GM18519 (cell line): Measurements from ENCODE around the gene CUL7.
"Not testable (repeated sequence)": the region's sequence is repeated elsewhere in the genome, so short reads cannot be mapped to it uniquely, and the experiment has no call there.

Source experiments
- ATAC-seq: cut with Tn5 transposase; IDR thresholded peaks from one replicate; pipeline ENCODE4 v1.9.1; 2021; ENCODE audit warnings: mild to moderate bottlenecking, moderate library complexity; ENCODE audit not compliant: unreplicated experiment, low FRiP score

Gene CUL7

DNA sequence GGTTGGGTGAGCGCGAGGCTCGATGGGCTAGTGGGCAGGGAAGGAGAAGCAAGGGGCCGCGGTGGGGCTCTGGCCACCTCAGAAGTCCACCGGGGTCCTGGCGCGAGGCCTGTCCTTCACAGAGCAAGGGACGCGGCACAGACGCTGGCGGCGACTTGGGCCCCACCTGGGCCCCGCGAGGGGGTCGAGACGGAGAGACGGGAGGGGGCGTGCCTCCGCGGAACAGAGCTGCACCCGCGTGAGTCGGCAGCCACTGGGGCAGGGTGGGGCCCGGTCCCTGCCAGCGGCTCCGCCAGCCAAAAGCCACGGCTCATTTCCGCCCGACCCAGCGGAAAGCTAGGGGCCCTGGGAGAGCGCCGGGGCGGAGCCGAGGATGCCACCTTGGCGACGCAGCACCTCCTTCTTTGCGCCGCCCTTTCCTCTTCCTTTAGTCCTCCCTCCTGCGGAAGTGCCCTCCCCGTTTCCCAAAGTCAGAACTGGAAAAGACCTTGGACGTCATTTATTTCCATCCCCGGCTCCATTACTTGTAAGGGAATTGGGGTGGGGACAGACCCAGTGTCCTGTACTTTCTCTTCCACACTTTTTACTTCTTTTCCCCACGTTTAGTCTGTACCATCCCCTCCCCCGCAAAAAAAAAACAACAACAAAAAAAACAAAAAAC is at the start of gene CUL7:
TSS of gene CUL7 (minus strand) at position 307 of the 661 bp plus-strand sequence. CDS start 1,063 bp downstream, outside the sequence.
- peak; percentile 72 for ATAC-seq

DNA sequence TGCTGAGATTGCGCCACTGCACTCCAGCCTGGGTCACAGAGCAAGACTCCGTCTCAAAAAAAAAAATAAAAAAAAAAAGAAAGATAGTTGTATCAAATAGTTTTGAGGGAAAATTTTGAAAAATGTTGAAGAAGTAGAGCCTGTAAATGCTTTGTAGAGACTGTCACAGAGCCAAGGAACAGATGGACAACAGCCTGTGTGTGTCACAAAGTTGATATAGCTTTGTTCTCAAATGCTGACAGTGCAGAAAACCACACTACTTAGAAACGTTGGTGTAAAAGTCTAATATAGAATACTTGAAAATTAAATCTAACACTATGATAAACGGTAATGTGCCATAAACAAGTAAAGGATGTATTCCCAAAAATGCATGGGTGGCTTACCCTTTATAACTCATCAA is 47.8 kb upstream of the CUL7 start:
- ATAC-seq = no peak

DNA sequence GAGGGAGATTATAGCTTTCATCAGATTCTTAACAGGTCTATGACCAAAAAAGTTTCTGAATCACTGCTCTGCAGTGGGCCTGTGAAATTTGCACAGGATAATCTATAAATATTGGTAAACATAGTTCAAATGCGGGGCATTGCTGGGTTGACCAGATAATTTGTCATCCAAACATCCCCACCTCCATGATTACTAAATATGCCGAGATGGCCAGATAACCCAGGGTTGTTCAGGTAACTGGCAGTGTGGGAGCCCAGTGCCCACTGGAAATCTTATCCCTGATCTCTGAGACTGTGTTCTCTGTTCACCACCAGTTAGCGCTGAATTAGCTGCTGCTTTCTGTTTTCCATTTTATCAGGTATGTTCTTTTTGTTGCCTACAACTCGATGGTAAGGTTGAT is 43.9 kb upstream of the CUL7 start:
- ATAC-seq = no peak

DNA sequence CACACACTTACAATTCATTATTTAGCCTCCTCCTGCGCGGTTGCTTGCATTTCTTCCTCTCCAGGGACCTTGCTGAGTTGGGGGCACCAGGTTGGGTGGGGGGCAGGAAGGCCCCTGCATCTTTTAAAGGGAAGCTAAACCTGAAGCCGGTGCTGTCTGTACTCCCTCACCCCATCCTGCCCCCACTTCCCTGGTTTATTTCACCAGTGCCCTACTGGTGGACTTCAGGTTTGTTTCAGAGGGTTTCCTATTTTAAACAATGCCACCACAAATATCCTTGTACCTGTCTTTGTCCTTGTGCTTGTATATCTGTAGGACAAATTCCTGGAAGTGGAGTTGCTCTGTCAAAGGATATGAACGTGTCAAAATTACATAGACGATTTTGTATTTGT is 43.4 kb upstream of the CUL7 start:
- no peak for ATAC-seq

DNA sequence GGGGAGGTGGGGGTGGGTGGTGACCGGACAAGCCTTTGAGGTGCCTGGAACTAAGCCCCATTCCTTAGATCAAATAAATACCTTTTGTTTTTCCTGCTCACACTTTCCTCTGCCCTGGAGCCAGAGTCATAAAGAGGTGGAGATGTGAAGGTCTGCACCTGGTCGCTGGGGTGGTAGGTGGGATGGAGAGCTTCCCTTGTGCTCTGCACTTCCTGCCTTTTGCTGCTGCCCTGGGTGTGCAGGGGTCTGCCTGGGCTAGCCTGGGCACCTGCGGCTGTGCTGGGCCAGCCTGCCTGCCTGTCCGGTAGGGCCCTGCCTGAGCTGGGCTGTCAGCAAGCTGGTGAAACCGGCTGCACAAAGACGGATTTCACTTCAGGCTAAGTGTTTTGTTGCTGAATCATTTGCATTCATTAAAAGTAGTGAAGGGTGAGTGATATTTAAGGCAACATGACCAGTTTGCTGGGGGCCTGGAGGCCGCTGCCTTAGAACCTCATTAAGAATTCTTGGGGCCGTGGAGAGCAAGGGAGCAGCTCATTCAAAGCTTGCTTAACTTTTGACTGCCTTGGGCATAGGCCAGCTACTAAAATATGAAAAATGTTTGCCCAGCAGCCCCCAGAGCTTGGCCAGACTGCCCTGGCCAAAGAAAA is 42.9 kb upstream of the CUL7 start:
- no peak for ATAC-seq

DNA sequence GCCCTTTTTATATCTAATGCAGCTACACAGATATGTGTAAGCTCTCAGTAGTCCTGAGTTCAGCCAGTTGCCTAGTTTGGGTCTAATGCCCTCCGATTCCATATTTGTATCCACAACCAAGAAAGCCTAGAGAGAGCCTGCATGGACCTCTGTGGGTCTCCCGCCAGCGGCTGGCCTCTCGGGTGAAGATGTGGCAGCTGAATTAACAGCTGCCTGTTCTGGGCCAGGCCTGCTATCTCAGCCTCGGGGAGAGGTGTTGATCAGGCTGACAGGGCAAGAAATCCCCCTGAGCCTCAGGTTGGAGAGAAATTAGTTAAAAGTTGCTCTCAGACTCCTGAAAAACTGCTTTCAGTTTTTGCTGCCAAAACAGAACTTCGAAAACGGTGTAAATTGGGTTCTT is 42.3 kb upstream of the CUL7 start:
- ATAC-seq = no peak

DNA sequence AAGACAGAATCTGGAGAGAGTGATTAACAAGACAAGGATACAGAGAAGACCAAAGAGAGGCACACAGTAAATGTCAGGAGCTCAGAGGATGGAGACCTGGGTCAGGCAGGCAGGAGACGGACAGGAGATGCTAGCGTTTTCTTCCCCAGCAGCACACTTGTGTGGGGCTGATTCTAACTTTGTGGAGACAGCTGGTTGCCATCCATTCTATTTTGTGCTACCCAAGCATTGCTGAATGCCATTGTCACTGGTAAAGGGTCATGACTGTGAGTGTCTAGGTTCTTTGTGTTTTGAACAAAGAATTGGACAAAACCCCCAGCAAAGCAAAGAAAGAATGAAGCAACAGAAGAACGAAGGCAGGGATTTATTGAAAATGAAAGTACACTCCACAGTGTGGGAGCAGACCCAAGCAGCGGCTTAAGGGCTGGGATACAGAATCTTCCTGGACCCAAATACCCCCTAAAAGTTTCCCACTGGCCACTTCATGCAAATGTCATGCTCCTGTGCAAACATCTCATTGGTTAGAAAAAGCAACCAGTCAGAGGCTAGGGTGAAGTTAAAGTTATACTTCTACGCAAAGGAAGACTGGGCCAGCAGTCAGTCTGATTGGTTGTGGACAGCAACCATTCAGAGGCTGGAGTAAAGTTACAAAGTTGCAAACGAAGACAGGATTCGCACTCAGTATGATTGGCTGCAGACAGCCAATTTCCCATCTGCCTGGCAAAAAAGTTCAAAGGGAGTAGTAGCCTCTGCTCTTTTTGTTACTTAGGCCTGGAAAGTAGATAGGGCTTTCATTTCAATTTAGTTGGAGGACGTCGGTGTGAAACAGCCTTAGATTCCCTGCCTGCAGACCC is 40.0 kb upstream of the CUL7 start:
- ATAC-seq = no peak

DNA sequence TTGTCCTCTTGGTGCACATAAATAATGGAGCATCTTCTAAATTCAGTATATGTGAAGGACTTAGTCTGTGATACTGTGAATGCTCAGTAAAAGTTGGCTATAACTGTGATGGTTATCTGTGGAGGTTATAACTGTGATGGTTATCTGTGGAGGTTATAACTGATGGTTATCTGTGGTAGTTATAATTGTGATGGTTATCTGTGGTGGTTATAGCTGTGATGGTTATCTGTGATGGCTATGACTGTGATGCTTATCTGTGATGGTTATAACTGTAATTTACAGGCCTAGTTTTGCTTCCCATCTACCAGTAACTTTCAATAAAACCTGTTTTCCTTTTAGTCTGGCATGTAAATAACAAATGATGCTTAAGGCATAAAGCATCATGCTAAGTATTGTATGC is 39.0 kb upstream of the CUL7 start:
- no peak for ATAC-seq

DNA sequence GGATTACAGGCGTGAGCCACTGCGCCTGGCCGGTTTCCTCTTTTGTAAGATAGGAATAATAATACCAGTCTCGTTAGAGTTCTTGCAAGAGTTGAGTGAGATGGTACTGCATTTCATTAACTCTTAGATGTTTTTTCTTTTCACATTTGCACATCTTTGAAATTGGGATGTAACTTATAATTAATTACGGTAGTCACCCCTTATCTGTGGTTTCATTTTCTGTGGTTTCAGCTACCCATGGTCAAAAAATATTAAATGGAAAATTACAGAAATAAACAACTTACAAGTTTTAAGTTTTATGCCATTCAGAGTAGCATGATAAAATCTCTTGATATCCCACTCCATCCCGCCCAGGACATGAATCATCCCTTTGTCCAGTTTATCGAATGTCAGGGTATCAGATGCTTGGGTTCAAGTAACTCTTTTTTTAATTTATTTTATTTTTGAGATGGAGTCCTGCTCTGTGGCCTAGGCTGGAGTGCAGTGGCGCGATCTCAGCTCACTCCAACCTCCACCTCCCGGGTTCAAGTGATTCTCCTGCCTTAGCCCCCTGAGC is 37.9 kb upstream of the CUL7 start:
- ATAC-seq = no peak

DNA sequence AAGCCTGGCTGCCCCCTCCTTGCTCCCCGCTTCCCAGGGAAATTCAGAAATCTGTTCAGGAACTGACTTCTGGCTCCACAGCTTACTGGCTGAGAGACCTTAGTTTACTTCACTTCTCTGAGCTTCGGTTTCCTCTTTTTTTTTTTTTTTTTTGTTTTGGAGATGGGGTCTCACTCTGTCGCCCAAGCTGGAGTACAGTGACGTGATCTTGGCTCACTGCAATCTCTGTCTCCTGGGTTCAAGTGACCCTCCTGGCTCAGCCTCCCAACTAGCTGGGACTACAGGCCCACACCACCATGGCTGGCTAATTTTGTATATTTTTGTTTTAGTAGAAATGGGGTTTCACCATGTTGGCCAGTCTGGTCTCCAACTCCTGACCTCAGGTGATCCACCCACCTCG is 37.4 kb upstream of the CUL7 start:
- no peak for ATAC-seq

DNA sequence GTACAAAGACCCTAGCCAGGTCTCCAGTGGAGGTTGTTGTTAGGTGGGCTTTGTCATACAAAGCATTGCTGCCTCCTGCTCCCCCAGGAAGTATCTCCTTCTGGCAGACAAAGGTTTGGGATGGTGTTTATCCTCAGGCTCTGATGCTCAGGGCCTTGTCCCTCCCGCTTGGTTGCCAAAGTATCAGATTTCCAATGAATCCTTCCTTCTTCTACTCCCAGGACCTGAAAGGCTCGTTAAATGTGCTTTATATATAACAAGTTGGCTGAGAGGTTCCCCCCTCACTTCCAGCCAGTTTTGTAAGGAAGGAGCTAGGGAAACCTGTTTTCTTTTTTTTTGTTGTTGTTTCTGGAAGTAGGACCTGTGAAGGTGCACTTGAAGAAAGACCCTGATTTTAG is 36.9 kb upstream of the CUL7 start:
- ATAC-seq = no peak

DNA sequence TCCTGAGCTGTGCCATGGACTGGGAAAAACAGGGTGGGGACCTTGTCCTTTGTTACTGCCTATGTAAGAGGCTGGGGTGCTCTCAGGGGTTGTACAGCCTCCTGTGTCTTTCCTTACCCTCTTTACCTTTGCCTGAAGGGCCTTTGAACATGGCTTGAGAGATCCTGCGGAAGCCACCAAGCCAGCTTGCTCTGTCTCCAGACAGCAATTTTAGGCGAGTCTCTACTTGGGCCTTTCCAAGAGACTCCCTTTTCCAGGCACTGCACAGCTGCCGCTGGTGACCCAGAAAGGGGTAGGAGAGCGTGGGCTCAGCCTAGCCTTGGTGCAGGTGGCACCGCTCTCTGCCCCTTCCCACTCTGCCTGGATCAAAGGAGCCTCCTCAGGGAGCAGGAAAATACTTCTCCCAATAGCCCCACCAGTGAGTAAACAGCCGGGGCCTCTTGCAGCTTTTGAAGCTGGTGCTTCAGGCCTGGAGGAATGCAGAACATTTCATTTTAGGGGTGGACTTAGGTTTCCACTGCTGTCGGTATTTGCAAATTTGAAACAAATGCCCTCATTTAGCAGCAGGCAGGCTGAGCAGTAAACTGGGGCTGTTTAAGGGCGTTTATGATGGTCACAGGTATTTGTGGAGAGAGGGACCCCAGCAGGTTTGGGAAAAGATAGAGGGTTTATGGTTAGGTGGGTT is 36.4 kb upstream of the CUL7 start:
- ATAC-seq = no peak

DNA sequence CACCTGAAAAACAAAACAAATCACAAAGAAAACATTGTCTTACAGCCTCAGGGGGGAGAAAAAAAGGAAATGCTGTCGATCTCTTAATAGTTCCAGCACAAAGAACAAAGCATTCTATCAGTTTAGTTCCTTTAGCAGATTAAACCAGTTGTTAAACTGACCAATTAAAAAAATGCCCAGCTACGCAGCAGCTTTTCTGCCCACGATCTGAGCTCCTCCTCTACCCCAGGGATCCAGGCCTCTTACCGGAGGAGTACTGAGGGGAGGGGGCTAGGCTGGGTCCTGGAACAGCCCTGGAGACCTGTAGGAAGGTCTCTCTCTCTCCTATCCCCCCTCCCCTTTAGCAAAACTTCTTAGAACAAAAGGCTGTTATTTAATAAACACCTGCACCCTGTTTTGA is 35.8 kb upstream of the CUL7 start:
- no peak for ATAC-seq

DNA sequence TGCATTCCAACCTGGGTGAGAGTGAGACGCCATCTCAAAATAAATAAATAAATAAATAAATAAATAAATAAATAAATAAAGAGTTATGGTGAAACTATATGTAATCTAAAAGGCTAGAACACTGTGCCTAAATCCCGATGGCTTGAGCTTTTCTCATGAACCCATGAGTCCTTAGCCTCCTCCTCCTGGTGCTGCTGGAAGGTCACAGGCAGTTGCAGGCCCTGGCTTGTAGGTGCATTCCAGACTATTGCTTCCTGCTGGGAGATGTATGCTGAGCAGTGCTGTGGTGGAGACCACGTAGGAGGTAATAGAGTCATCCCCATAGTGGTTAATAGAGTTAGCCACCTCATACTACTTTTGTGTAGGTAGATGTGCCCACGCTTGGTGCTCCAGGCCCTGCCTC is 35.0 kb upstream of the CUL7 start:
- no peak for ATAC-seq

DNA sequence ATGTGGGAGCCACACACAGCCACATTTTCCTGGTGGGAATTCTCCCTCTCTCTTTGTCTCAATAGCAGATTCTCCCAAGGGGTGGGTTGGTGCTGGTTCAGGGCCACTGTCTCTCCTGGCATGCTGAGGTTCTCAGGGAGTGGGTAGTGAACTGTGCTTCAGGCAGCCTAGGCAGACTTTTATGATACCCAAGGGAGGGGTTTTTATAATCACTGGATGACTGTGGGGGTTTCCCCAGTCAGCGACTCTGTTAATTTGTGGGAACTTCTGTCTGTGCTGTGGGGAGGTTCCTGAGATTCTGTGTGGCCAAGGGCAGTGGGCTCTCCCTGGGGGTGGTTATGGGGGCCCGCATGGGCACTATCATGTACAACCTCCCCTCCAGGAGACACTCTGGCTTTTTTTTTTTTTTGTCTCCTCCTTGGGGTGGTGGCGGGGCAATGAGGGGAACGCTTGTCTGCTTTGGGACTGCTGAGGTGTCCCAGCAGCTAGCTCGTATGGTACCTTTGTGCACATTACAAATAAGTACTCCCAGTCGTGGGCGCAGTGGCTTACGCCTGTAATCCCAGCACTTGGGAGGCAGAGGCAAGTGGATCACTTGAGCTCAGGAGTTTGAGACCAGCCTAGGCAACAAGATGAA is 32.5 kb upstream of the CUL7 start:
- no peak for ATAC-seq

DNA sequence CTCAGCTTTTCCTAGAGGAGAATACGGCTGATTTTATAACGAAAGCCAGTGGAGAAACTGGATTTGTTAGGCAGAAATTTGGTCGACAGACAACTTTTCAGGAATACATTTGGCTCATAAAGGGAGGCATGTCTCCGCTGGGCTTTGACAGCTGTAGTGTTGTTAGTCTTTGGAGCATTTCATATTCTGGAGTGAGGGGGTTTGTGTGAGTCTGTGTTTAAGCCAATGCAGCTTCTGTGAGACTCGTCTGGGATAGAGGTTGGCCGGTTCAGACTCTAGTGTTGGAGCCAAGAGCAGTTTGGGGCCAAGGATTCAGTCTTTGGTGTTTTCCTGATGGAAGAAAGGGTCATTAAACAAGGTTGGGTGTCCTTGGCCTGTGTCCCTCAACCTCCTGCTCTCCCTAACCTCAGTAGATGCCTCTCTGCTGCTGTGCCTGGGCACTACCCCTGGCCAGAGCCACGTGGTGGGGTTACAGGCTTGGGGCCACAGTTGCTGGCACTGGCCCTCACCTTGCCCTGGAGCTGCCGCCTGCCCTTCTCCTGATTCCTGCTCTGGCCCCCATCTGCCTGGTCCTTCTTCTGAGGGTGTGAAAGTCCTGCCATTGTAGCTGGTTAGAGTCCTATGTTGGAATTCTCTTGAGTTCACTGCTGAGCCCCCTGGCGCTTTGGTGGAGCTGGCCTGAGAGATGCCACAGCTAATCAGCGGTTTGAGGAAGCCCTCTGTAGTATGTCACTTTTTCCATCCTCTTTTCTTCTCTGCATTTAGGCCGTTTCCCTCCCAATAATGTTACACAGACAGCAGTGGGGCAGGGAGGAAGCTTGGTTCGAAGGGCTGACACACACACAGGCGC is 29.4 kb upstream of the CUL7 start:
- no peak for ATAC-seq

DNA sequence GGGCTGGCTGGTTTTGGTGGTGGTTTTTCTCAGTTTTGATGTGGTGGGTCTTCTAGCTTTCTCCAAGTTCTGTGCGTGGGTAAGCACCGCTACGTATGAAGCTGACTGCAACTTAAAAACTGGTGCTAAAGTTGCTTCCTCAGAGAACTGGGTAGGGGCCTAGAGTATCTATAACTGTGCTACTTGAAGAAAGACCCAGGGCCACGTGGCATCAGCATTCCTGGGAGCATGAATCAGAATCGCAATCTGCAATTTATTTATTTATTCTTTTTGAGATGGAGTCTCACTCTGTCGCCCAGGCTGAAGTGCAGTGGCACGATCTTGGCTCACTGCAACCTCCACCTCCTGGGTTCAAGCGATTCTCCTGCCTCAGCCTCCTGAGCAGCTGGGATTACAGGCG is 28.3 kb upstream of the CUL7 start:
- not testable (repeated sequence) for ATAC-seq

DNA sequence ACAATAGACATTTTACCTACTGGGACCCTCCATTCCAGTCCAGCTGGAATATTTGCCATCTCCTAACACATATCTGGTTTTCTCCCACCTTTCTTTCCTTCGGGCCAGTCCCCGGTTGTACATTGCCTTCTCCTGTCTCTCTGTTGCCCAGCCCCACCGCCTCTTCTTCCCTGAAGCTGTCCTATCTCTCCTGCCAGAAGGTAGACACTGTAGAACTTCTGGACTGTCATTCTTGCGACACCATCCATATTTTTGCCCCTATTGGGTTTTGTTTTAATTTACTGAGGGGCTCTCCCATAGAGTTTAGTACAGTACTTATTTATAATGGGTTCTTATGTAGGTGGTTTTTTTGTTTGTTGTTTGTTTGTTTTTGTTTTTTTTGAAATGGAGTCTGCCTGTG is 27.4 kb upstream of the CUL7 start:
- ATAC-seq = no peak

DNA sequence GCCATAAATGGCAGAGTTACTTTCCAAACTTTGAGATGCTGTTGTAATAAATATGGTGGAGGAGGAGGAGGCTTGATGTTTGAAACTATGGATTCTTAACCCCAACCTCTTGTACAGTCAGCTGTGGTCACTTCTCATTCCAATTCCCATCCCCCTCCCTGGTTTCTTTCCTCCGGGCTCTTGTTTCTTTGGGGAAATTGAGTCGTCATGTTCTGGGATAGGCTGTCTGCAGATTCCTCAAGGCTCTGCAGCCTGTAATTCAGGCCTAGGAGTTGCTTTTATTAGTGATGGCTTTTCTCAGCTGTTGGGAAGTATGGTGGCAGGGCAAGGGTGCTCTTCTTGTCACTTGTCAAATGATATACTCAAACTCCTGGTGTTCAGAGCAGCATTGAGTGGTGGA is 25.0 kb upstream of the CUL7 start:
- no peak for ATAC-seq
